MCF 10A (cell line): Measurements from ENCODE around the gene PPP4R2. TPM values are rescaled to one million over a fixed set of nuclear protein-coding genes. Genes with fewer than 3 reads are reported as not detected.

Source experiments
- Bru-seq: library from RNA; stranded (reverse); fragments of 400-500 nt; gene quantifications from one replicate; lab custom pipeline; 2021; lab: Mats Ljungman, UMichigan
- BruChase-seq, 2 experiments: library from RNA; stranded (reverse); fragments of 400-500 nt; gene quantifications; one replicate each; lab custom pipeline; 2021; lab: Mats Ljungman, UMichigan
- BruUV-seq: library from RNA; stranded (reverse); fragments of 400-500 nt; replicated peaks from 2 replicates; lab custom pipeline; 2021; lab: Mats Ljungman, UMichigan
- CTCF ChIA-PET: fragments of 300-600 bp; sonication (Branson Sonifier 250); formaldehyde crosslinking; extraction: SDS; loops from one replicate; lab custom pipeline; 2021; ENCODE audit warnings: antibody characterized with exemption, inconsistent platforms; lab: Yijun Ruan, JAX
- POLR2A ChIA-PET: fragments of 300-600, 350-650 bp; sonication (Branson Sonifier 250); formaldehyde crosslinking; extraction: SDS; loops from one replicate; lab custom pipeline; 2020; ENCODE audit warnings: antibody characterized with exemption, inconsistent platforms; lab: Yijun Ruan, JAX
- DNase-seq: peaks from one replicate; pipeline ENCODE4 v3.0.0-alpha.2; 2018; ENCODE audit not compliant: unreplicated experiment
- H3K27ac Mint-ChIP-seq: one replicate; pipeline ENCODE4 v1.8.0; 2022; ENCODE audit warnings: mild to moderate bottlenecking, low read depth, mixed read lengths; ENCODE audit not compliant: unreplicated experiment
- H3K27me3 Mint-ChIP-seq: one replicate; pipeline ENCODE4 v1.8.0; 2022; ENCODE audit warnings: mixed read lengths; ENCODE audit not compliant: insufficient read depth, unreplicated experiment
- H3K36me3 Mint-ChIP-seq: one replicate; pipeline ENCODE4 v1.8.0; 2022; ENCODE audit warnings: mild to moderate bottlenecking, moderate library complexity, mixed read lengths; ENCODE audit not compliant: insufficient read depth, unreplicated experiment
- H3K4me1 Mint-ChIP-seq: one replicate; pipeline ENCODE4 v1.8.0; 2022; ENCODE audit warnings: mixed read lengths; ENCODE audit not compliant: insufficient read depth, unreplicated experiment
- H3K4me3 Mint-ChIP-seq: one replicate; pipeline ENCODE4 v1.8.0; 2022; ENCODE audit warnings: mild to moderate bottlenecking, moderate library complexity, mixed read lengths; ENCODE audit not compliant: unreplicated experiment
- H3K9me3 Mint-ChIP-seq: one replicate; pipeline ENCODE4 v1.8.0; 2022; ENCODE audit warnings: mixed read lengths; ENCODE audit not compliant: unreplicated experiment
- intact Hi-C: fragments of 100-400 bp; cut with micrococcal nuclease; formaldehyde crosslinking; loops from 2 replicates; pipeline ENCODE4 v1.14.1; 2022
- long read RNA-seq: library from polyadenylated mRNA; stranded (forward); transcript quantifications from one replicate; pipeline ENCODE4 v2.0.0, GENCODE V29; 2022
- total RNA-seq: library from RNA; stranded (reverse); gene quantifications from 2 replicates; pipeline ENCODE4 v1.2.3, GENCODE V29; 2022
- TF ChIP-seq, protein P1 (sequence below): fragments of 200-600 bp; IDR thresholded peaks from one replicate; pipeline ENCODE4 v1.8.0; 2022; ENCODE audit warnings: antibody characterized with exemption, mild to moderate bottlenecking; ENCODE audit not compliant: unreplicated experiment

The PPP4R2 gene
- total RNA-seq (86.3 and 105 TPM in 2 replicates), Bru-seq, nascent RNA (percentile 91 among the genes with signal in this experiment), BruChase-seq, experiment 1, labeled RNA remaining after a 6-hour chase (percentile 90 among the genes with signal in this experiment), BruChase-seq, experiment 2, labeled RNA remaining after a 2-hour chase (percentile 93 among the genes with signal in this experiment)
- long read RNA-seq, full-length matches to known transcripts = 123 of 163 reads
- long read RNA-seq, partial matches to known transcripts = 22 of 163 reads
- long read RNA-seq, other reads (novel, unspliced or antisense) = 18 of 163 reads

- DNase-seq = peak; percentile 87
- ChIA-PET POLR2A (interaction anchor here (0.7 to 2.2 kb wide), 17 partner anchors 9 to 1306 kb away, joined by 3 to 16 read pairs (median 4); partner anchors contain the start of gene SHQ1), CTCF (interaction anchor here (0.6 to 1.4 kb wide), 5 partner anchors 10 to 644 kb away, joined by 3 read pairs; no protein-coding TSS in a partner anchor)
- Mint-ChIP-seq H3K4me3 (peak within 1 kb of the TSS; percentile 86), H3K27me3 (no peaks in the 10 kb centered on the region), H3K4me1 (peaks cover 18% of the 10 kb centered on the region), H3K36me3 (peaks cover 31% of the 10 kb centered on the region), H3K9me3 (no peaks in the 10 kb centered on the region), H3K27ac (peak within 1 kb of the TSS; percentile 29)
- intact Hi-C loops = loop anchor here (1.0 to 5.0 kb wide), 5 partner anchors 32 to 146 kb away; partner anchors contain the start of gene GXYLT2
- TF ChIP-seq, protein P1, sequence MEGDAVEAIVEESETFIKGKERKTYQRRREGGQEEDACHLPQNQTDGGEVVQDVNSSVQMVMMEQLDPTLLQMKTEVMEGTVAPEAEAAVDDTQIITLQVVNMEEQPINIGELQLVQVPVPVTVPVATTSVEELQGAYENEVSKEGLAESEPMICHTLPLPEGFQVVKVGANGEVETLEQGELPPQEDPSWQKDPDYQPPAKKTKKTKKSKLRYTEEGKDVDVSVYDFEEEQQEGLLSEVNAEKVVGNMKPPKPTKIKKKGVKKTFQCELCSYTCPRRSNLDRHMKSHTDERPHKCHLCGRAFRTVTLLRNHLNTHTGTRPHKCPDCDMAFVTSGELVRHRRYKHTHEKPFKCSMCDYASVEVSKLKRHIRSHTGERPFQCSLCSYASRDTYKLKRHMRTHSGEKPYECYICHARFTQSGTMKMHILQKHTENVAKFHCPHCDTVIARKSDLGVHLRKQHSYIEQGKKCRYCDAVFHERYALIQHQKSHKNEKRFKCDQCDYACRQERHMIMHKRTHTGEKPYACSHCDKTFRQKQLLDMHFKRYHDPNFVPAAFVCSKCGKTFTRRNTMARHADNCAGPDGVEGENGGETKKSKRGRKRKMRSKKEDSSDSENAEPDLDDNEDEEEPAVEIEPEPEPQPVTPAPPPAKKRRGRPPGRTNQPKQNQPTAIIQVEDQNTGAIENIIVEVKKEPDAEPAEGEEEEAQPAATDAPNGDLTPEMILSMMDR = no peak
- BruUV-seq = TSS peak; percentile 72
Observed at GRCh38 chr3:72996473-72997333, at the start of gene PPP4R2. PPP4R2 (plus strand) TSS chr3:72996811; CDS start chr3:72997038, 227 bp downstream.

DNA sequence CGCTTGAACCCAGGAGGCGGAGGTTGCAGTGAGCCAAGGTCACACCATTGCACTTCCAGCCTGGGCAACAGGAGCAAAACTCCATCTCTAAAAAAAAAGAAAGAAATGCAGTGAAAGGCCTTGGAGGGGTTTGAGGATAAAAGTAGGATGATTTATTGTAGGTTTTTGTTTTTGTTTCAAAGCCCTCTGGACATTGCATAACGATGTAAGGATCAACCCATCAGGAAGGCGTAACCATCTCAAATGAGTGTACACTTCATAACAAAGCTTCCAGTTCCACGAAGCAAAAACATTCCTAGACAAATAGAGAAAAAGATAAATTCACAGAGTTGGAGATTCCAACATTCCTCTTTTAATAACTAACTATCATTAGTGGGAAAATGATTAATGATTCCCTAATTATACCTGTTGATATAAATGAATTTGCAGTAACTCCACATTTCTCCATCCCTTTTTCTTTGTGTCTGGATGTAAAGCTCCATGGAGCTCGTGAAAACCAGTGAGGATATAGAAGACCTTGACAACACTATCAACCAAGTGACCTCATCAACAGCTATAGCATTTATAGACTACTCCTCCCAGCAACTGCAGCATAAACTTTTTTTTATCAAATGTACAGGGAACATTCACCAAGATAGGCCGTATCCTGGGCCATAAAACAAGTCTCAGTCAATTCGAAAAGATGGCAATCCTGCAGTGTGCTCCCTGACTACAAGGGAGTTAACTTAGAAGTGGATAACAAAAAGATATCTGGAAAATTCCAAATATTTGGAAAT is 48.7 kb upstream of the PPP4R2 start:
- TF ChIP-seq, protein P1 = no peak
- peaks cover 8% of the 10 kb centered on the region for H3K4me1 Mint-ChIP-seq
- no TSS peak for BruUV-seq
- no peak overlapping the region for H3K4me3 Mint-ChIP-seq
- H3K9me3 Mint-ChIP-seq = no peaks in the 10 kb centered on the region
- ChIA-PET POLR2A (no interaction called here), CTCF (interaction anchor here (0.6 to 1.9 kb wide), 2 partner anchors 97 to 108 kb away, joined by 3 to 6 read pairs; no protein-coding TSS in a partner anchor)
- H3K36me3 Mint-ChIP-seq = no peaks in the 10 kb centered on the region
- H3K27me3 Mint-ChIP-seq = no peaks in the 10 kb centered on the region
- intact Hi-C loops = no loop called here
- H3K27ac Mint-ChIP-seq = no peak overlapping the region
- DNase-seq = no peak

DNA sequence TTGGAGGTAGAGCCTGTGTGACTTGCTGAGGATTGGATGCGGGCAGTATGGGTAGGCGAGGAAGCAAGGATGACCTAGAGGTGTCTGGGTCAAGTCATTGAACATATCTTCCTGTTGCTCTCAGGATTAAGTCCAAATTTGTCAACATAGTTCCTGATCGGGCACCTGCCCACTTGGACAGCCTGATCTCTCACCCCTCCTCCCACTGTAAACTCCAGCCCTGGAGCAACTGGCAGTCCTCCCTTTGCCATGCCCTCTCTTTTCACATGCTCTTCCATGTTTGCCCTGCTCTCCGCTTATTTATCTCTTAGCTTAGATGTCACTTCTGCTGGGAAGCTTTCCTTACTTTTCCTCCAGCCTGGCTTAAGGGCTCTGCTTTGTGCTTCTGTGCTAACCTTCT is 47.6 kb upstream of the PPP4R2 start:
- H3K27ac Mint-ChIP-seq = no peak overlapping the region
- intact Hi-C loops = no loop called here

More for the DNA sequence above, 47.6 kb upstream of the PPP4R2 start:
- Mint-ChIP-seq H3K9me3 (no peaks in the 10 kb centered on the region), H3K27me3 (no peaks in the 10 kb centered on the region), H3K36me3 (no peaks in the 10 kb centered on the region), H3K4me3 (no peak overlapping the region), H3K4me1 (peaks cover 8% of the 10 kb centered on the region)
- no peak for DNase-seq
- ChIA-PET POLR2A (no interaction called here), CTCF (interaction anchor here (0.6 kb wide), 1 partner anchor 103 kb away, joined by 4 read pairs; no protein-coding TSS in a partner anchor)
- TF ChIP-seq, protein P1 = no peak
- BruUV-seq = no TSS peak
